ENCODE results near the gene ST7. TPM values are rescaled to one million over a fixed set of nuclear protein-coding genes. Genes with fewer than 3 reads are reported as not detected.

ST7 gene
- polyA plus RNA-seq, 1 donor from 2014 or later: 76.8 TPM

DNA sequence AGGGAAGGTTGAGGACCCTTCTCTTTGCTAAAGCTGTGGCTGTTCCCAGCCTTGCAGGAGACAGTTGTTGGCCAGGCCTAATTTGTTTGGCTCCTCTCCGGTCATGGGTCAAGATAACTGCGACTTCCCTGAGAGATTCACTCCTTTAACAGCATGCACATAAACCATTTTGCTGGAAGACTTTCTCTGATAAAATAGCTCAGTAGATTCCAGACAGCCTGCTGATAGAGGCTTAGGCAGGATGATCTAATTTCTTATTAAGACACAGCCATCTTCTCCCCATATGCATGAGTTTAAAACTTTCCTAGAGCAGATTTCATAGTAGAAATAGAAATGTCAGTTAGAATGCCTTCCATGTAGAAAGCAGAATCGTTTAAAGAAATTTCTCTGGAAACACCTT lies 187.6 kb downstream of the ST7 start:
- Histone ChIP-seq H3K9me3 (ENCODE audit: low read length) (no peaks in the 10 kb centered on the region), H2AFZ (ENCODE audit: low read depth, low read length) (no peak overlapping the region), H3K79me2 (replicated peaks; ENCODE audit: insufficient read depth, low read length) (no peaks in the 10 kb centered on the region), H3K4me3 (ENCODE audit: low read length) (no peak overlapping the region), H4K20me1 (ENCODE audit: insufficient read depth) (no peaks in the 10 kb centered on the region), H3K9ac (ENCODE audit: low read length) (no peak overlapping the region), H3K36me3 (ENCODE audit: insufficient read depth, low read length) (peaks cover 20% of the 10 kb centered on the region), H3F3A (ENCODE audit: insufficient read depth, low read length, poor library complexity, severe bottlenecking) (no peaks in the 10 kb centered on the region), H3K4me2 (ENCODE audit: low read length) (no peak overlapping the region), H3K9me2 (ENCODE audit: insufficient read depth, low read length) (no peaks in the 10 kb centered on the region), H3K27ac (ENCODE audit: low read length) (no peak overlapping the region), H3K27me3 (ENCODE audit: insufficient read depth, low read depth, low read length) (no peaks in the 10 kb centered on the region)
- TF ChIP-seq POLR2AphosphoS5 (IDR thresholded peaks at IDR 0.05): no peak
- no peak for TF ChIP-seq MXI1 (conservative IDR thresholded peaks at IDR 0.05; ENCODE audit: poor library complexity, severe bottlenecking)
- TF ChIP-seq SMC3 (conservative IDR thresholded peaks at IDR 0.05; ENCODE audit: poor library complexity): no peak
- no peak for TF ChIP-seq RAD21 (conservative IDR thresholded peaks at IDR 0.05)
- TF ChIP-seq EZH2 (IDR thresholded peaks at IDR 0.05; ENCODE audit: borderline replicate concordance, insufficient read depth, low read length, poor library complexity, severe bottlenecking): no peak
- no peak for TF ChIP-seq EP300 (conservative IDR thresholded peaks at IDR 0.05; ENCODE audit: poor library complexity, severe bottlenecking)
- no peak for TF ChIP-seq REST (IDR thresholded peaks at IDR 0.05; ENCODE audit: borderline replicate concordance)
- TF ChIP-seq CTCF (IDR thresholded peaks at IDR 0.05; ENCODE audit: poor library complexity, severe bottlenecking): no peak
- no peak for TF ChIP-seq TAF1 (IDR thresholded peaks at IDR 0.05; ENCODE audit: low read depth)

- Histone ChIP-seq H3F3A (ENCODE audit: insufficient read depth, low read length, poor library complexity, severe bottlenecking) (no peaks in the 10 kb centered on the region), H3K36me3 (ENCODE audit: insufficient read depth, low read length) (peaks cover 16% of the 10 kb centered on the region), H4K20me1 (ENCODE audit: insufficient read depth) (no peaks in the 10 kb centered on the region), H3K9me2 (ENCODE audit: insufficient read depth, low read length) (no peaks in the 10 kb centered on the region), H2AFZ (ENCODE audit: low read depth, low read length) (no peak overlapping the region), H3K27ac (ENCODE audit: low read length) (no peak overlapping the region), H3K9ac (ENCODE audit: low read length) (no peak overlapping the region), H3K9me3 (ENCODE audit: low read length) (no peaks in the 10 kb centered on the region), H3K4me2 (ENCODE audit: low read length) (no peak overlapping the region), H3K27me3 (ENCODE audit: insufficient read depth, low read depth, low read length) (no peaks in the 10 kb centered on the region), H3K4me3 (ENCODE audit: low read length) (no peak overlapping the region), H3K79me2 (replicated peaks; ENCODE audit: insufficient read depth, low read length) (no peaks in the 10 kb centered on the region)
- TF ChIP-seq CTCF (IDR thresholded peaks at IDR 0.05; ENCODE audit: poor library complexity, severe bottlenecking) (no peak), RAD21 (conservative IDR thresholded peaks at IDR 0.05) (no peak), POLR2AphosphoS5 (IDR thresholded peaks at IDR 0.05) (no peak), MXI1 (conservative IDR thresholded peaks at IDR 0.05; ENCODE audit: poor library complexity, severe bottlenecking) (no peak), EZH2 (IDR thresholded peaks at IDR 0.05; ENCODE audit: borderline replicate concordance, insufficient read depth, low read length, poor library complexity, severe bottlenecking) (no peak), REST (IDR thresholded peaks at IDR 0.05; ENCODE audit: borderline replicate concordance) (no peak), TAF1 (IDR thresholded peaks at IDR 0.05; ENCODE audit: low read depth) (no peak), SMC3 (conservative IDR thresholded peaks at IDR 0.05; ENCODE audit: poor library complexity) (no peak)
Measured at GRCh38 chr7:117143066-117143465, 189.8 kb downstream of the ST7 start.
